Activated CD4-positive, alpha-beta T cell treated with anti-CD3 and anti-CD28 coated beads, Interleukin-2, amount 10 ng/mL, durations not matched to agents 24 days and 14 days (primary cell): ENCODE measurements around the gene STYXL1. TPM values are rescaled to one million over a fixed set of nuclear protein-coding genes. Genes with fewer than 3 reads are reported as not detected.
A peak's percentile ranks its signal among the peaks of the same experiment; 100 is the strongest.
"Not testable (repeated sequence)": the region's sequence is repeated elsewhere in the genome, so short reads cannot be mapped to it uniquely, and the experiment has no call there.

Experiments
- DNase-seq: peaks from one replicate; pipeline ENCODE4 v3.0.0; 2022
- H3K27ac Mint-ChIP-seq: one replicate; pipeline ENCODE4 v1.8.0; 2022; ENCODE audit warnings: mild to moderate bottlenecking, mixed read lengths
- H3K27me3 Mint-ChIP-seq: one replicate; pipeline ENCODE4 v1.8.0; 2022; ENCODE audit warnings: mixed read lengths
- H3K36me3 Mint-ChIP-seq: one replicate; pipeline ENCODE4 v1.8.0; 2022; ENCODE audit warnings: low read depth, mild to moderate bottlenecking, mixed read lengths
- H3K4me1 Mint-ChIP-seq: one replicate; pipeline ENCODE4 v1.8.0; 2021; ENCODE audit warnings: mixed read lengths
- H3K4me3 Mint-ChIP-seq: one replicate; pipeline ENCODE4 v1.8.0; 2022; ENCODE audit warnings: mild to moderate bottlenecking, moderate library complexity, mixed read lengths
- H3K9me3 Mint-ChIP-seq: one replicate; pipeline ENCODE4 v1.8.0; 2021; ENCODE audit warnings: mixed read lengths
- intact Hi-C: fragments of 100-400 bp; cut with micrococcal nuclease; formaldehyde crosslinking; loops from one replicate; pipeline ENCODE4 v1.15.1; 2023
- total RNA-seq: library from RNA; stranded (reverse); gene quantifications from 2 replicates; pipeline ENCODE4 v1.2.3, GENCODE V29; 2022

STYXL1 gene
- total RNA-seq, 1 donor from 2014 or later = 33.6 TPM

DNA sequence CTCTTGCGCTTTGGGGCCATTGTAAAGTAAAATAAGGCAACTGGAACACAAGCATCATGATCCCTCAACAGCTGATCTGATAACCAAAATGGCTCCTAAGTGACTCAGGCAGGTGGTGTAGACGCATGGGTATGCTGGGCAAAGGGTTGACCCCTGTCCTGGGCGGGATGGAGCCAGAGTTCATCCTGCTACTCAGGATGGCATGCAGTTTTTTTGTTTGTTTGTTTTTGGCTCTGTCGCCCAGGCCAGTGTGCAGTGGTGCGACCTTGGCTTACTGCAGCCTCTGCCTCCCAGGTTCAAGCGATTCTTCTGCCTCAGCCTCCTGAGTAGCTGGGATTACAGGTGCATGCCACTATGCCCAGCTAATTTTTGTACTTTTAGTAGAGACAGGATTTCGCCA, 10.9 kb upstream of the STYXL1 start:
- H3K4me3 Mint-ChIP-seq, H3K27me3 Mint-ChIP-seq, H3K27ac Mint-ChIP-seq, H3K9me3 Mint-ChIP-seq, H3K4me1 Mint-ChIP-seq, DNase-seq: not testable (repeated sequence)
- intact Hi-C loops = loop anchor here (10.0 kb wide), 1 partner anchor 296 kb away; the partner anchor contains the start of gene YWHAG
- H3K36me3 Mint-ChIP-seq = peaks cover 60% of the 10 kb centered on the region

DNA sequence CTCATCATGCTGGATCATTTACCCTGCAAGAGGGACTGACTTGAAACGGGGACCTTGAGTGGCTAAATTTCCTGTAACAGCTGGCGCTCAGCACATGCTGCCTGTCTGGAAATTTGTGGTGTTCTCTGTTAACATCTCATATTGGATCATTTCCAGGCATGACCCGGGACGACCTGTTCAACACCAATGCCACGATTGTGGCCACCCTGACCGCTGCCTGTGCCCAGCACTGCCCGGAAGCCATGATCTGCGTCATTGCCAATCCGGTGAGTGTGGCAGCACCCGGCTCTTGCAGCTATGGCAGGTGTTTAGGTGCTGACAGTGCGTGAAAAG, 10.0 kb upstream of the STYXL1 start:
- intact Hi-C loops = loop anchor here (10.0 kb wide), 1 partner anchor 297 kb away; the partner anchor contains the start of gene YWHAG
- Mint-ChIP-seq H3K4me3 (no peak overlapping the region), H3K4me1 (peaks cover 2% of the 10 kb centered on the region), H3K36me3 (peaks cover 53% of the 10 kb centered on the region), H3K27ac (no peak overlapping the region), H3K27me3 (no peaks in the 10 kb centered on the region), H3K9me3 (no peaks in the 10 kb centered on the region)
- no peak for DNase-seq

DNA sequence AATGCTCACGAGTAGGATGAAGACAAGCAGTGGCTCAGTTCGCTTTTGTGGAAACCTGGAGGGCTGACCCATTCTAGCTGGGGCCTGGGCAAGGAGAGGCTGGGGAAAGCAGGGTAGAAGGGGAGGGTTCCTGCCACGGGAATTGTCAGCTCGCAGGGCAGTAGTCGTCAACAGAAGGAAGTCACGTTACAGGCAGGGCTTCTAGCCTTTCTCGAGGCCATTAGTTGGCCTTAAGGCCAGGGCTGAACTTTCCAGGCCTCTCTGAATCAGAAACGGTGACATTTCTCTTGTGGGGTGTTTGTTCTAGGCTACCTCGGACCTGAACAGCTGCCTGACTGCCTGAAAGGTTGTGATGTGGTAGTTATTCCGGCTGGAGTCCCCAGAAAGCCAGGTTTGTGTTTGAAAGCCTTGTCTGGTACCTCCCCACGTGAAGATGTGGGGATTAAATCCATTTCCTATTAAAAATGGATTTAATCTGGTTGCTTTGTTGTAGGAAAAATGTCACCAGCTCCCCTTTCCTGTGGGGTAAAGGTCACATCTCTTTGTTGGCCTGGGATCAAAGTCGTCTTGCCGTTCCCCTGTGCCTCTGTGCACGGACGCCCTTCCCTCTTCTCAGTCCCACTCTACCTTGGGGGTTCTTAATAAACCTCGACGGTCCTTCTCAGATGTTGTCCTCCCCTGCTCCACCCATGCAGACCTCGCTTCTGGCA, 9.5 kb upstream of the STYXL1 start:
- Mint-ChIP-seq H3K4me1 (peaks cover 3% of the 10 kb centered on the region), H3K27ac (no peak overlapping the region), H3K9me3 (no peaks in the 10 kb centered on the region), H3K36me3 (peaks cover 51% of the 10 kb centered on the region), H3K27me3 (no peaks in the 10 kb centered on the region), H3K4me3 (no peak overlapping the region)
- intact Hi-C loops = loop anchor here (10.0 kb wide), 1 partner anchor 298 kb away; the partner anchor contains the start of gene YWHAG
- no peak for DNase-seq

DNA sequence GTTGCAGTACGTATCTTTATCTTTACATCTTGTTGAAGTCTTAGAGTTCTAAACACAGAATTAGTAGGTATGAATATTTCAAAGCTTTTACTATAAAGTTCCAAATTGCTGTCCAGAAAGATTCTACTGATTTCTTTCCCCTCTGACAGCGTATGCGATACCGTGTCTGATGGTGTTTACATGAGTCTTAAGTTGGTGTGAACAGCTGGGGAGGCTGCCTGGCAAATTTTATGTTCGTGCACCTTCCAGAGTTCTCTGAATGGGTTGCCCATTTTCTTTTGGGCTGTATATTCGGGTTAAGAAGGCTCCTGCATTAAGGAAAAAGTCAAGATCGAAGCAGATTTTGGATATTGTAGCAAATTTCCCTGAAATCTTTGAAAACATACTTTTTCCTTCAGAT, 8.4 kb upstream of the STYXL1 start:
- peaks cover 10% of the 10 kb centered on the region for H3K4me1 Mint-ChIP-seq
- no peak overlapping the region for H3K4me3 Mint-ChIP-seq
- H3K36me3 Mint-ChIP-seq = peaks cover 52% of the 10 kb centered on the region
- no peak for DNase-seq
- no peaks in the 10 kb centered on the region for H3K9me3 Mint-ChIP-seq
- no peaks in the 10 kb centered on the region for H3K27me3 Mint-ChIP-seq
- H3K27ac Mint-ChIP-seq = no peak overlapping the region
- intact Hi-C loops = loop anchor here (10.0 kb wide), 1 partner anchor 299 kb away; the partner anchor contains the start of gene YWHAG

DNA sequence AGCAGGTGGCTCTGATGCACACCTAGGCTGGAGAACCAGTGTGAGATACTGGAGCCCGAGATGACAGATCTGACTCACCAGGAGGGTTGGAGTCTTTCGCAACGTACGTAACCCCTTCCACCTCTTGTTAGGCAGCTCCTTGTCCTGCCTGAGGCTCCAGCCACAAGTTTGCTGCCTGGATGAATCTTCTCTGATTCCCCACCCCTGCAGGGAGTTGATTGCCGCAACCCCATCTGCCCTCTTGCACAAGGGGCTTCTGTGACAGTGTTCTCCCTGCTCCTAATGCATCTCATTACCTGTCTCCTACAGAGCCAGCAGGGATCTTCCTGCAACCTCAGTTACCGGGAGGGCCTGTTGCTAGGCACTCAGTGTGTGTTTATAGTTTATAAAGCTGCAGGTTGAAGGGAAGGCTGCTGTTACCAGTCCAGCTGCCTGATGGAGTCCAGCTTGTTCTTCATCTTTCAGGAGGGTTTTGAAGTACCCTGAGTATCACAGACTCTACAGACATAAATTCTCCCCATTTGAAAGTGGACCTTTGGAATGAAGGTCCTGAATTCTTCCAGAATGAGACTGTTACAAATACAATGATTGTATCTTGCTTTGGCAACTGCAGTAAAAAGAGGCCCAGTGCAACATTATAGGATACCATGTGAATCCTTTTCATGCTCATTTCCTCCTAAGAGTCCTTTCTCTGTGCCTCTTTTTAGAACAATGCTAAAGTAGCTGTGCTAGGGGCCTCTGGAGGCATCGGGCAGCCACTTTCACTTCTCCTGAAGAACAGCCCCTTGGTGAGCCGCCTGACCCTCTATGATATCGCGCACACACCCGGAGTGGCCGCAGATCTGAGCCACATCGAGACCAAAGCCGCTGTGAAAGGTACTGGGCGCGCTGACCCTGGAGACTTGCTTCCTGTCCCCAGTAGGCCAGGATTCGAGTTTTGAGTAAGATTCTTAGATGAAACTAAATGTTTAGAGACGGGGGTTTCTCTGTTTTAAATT, 6.6 kb upstream of the STYXL1 start:
- Mint-ChIP-seq H3K4me3 (no peak overlapping the region), H3K27ac (no peak overlapping the region), H3K36me3 (peaks cover 54% of the 10 kb centered on the region), H3K9me3 (no peaks in the 10 kb centered on the region), H3K27me3 (no peaks in the 10 kb centered on the region), H3K4me1 (peaks cover 20% of the 10 kb centered on the region)
- no peak for DNase-seq
- intact Hi-C loops = loop anchor here (10.0 kb wide), 1 partner anchor 300 kb away; the partner anchor contains the start of gene YWHAG

DNA sequence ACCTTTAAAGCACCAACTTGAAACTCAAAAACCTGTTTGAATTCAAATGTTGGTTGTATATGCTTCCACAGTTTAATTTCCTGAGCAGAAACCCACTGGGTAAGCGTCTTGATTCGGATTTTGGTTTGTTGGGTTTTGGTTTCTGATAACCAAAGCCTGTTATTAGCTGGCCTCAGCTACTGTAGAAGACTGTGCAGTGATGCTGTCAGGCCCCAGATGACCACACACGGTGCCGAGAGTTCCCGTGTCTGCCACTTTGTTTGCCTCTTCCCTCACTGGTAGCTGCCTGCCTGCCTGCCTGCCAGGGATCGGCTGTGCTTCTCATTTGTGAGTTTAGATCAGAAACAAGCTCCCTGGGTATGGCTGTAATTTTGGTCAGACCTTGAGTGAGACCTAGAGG, 5.7 kb upstream of the STYXL1 start:
- Mint-ChIP-seq H3K27ac (no peak overlapping the region), H3K4me1 (peaks cover 24% of the 10 kb centered on the region), H3K9me3 (no peaks in the 10 kb centered on the region), H3K27me3 (no peaks in the 10 kb centered on the region), H3K36me3 (peaks cover 55% of the 10 kb centered on the region), H3K4me3 (no peak overlapping the region)
- intact Hi-C loops = loop anchor here (10.0 kb wide), 1 partner anchor 301 kb away; the partner anchor contains the start of gene YWHAG
- DNase-seq = no peak

DNA sequence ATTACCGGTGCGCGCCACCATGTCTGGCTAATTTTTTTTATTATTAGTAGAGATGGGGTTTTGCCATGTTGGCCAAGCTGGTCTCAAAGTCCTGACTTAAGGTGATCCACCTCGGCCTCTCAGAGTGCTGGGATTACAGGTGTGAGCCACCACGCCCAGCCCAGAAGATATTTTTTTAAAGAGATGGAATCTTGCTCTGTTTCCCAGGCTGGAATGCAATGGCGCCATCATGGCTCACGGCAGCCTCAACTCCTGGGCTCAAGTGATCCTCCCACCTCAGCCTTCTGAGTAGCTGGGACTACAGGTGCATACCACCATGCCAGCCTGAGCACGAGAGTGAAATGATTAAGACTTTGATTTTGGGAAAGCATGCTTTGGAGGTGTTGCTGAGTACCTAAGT, 4.9 kb upstream of the STYXL1 start:
- peak overlapping the region; percentile 8 for H3K27ac Mint-ChIP-seq
- intact Hi-C loops = loop anchor here (10.0 kb wide), 1 partner anchor 302 kb away; the partner anchor contains the start of gene YWHAG
- H3K36me3 Mint-ChIP-seq = peaks cover 52% of the 10 kb centered on the region

DNA sequence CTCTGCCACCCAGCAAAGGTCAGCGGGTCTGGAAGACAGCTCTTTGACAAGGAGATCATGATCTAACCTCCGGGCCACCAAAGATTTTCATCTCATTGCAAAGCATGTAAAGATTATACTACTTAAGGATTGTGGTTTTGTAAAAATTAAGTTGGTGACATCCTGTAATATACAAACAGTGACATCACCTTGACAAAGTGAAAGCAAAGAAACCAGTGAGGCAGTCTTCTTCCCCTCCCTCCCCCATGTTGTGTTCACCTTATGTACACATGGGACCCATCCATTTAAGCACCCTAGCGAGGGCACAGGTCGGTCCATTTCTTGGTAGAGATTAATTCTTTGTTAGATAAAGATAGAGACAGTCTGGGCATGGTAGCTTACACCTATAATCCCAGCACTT, 4.0 kb upstream of the STYXL1 start:
- intact Hi-C loops = loop anchor here (10.0 kb wide), 1 partner anchor 303 kb away; the partner anchor contains the start of gene YWHAG
- Mint-ChIP-seq H3K4me3 (peak overlapping the region; percentile 48), H3K27me3 (no peaks in the 10 kb centered on the region), H3K36me3 (peaks cover 48% of the 10 kb centered on the region), H3K4me1 (peaks cover 24% of the 10 kb centered on the region), H3K27ac (peak overlapping the region; percentile 65), H3K9me3 (no peaks in the 10 kb centered on the region)
- peak; percentile 80 for DNase-seq

More for the DNA sequence above, 4.9 kb upstream of the STYXL1 start:
- not testable (repeated sequence) for H3K4me3 Mint-ChIP-seq, H3K9me3 Mint-ChIP-seq, DNase-seq, H3K27me3 Mint-ChIP-seq
- peaks cover 24% of the 10 kb centered on the region for H3K4me1 Mint-ChIP-seq

DNA sequence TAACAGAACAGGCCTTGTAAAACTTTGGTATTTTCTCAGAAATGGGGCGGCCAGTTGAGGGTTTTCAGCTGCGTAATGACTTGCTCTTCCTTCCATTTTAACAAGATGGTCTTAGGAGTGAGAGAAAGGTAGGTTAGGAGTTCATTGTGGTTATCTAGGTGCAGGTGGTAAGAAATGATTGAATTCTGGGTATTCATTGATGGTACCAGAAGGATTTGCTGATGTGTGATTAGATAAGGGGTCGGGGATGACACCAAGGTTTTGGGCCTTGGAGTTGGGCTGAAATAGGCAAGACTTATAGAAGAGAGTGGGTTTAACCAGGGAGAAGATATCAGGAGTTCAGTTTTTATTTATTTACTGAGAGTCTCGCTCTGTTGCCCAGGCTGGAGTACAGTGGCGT, 2.7 kb upstream of the STYXL1 start:
- peak overlapping the region; percentile 13 for H3K4me3 Mint-ChIP-seq
- H3K27ac Mint-ChIP-seq = peak overlapping the region; percentile 38
- H3K4me1 Mint-ChIP-seq = peaks cover 29% of the 10 kb centered on the region
- no peak for DNase-seq
- H3K27me3 Mint-ChIP-seq = no peaks in the 10 kb centered on the region
- H3K9me3 Mint-ChIP-seq = no peaks in the 10 kb centered on the region
- peaks cover 48% of the 10 kb centered on the region for H3K36me3 Mint-ChIP-seq
- intact Hi-C loops = loop anchor here (10.0 kb wide), 1 partner anchor 304 kb away; the partner anchor contains the start of gene YWHAG

DNA sequence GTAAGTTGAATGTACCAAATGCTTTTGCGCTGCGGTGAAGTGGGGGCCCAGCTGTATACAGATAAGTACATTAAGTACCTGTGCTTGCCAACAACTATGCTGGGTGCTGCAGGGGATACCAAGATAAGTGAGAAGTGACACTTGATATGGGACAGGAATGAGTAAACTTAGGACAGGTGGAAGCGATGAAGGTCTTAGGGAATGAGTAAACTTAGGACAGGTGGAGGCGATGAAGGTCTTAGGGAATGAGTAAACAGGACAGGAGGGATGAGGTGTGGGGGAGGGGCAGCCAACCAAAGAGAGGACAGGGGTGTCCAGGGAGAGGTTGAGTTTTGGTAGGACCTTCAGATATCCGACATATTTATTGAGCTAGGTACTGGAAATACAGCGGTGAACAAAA, 1.5 kb upstream of the STYXL1 start:
- no peak for DNase-seq
- Mint-ChIP-seq H3K9me3 (no peaks in the 10 kb centered on the region), H3K27ac (peak overlapping the region; percentile 54)

DNA sequence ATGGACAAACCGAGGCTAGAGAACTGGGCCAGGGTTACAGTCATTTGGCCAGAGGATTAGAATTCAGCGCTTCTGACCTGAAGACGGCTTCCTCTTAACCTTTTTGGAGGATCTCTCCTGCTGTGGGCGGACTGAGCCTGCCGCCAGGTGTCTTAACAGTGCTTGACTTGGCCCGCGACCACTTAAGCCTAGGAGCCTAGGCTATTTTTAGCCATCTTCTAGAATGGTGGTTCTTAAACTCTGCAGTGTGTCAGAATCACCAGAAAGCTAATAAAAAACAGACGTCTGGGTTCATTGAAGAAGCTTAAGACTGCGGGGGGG, 828 bp upstream of the STYXL1 start:
- Mint-ChIP-seq H3K4me3 (peak overlapping the region; percentile 97), H3K27me3 (no peaks in the 10 kb centered on the region), H3K36me3 (peaks cover 44% of the 10 kb centered on the region), H3K9me3 (no peaks in the 10 kb centered on the region), H3K27ac (peak overlapping the region; percentile 96), H3K4me1 (peaks cover 38% of the 10 kb centered on the region)
- intact Hi-C loops = loop anchor here (2.0 to 5.0 kb wide), 3 partner anchors 54 to 269 kb away; partner anchors contain the start of gene TMEM120A
- peak; percentile 75 for DNase-seq

More for the DNA sequence above, 1.5 kb upstream of the STYXL1 start:
- peaks cover 37% of the 10 kb centered on the region for H3K4me1 Mint-ChIP-seq
- peak overlapping the region; percentile 97 for H3K4me3 Mint-ChIP-seq
- no peaks in the 10 kb centered on the region for H3K27me3 Mint-ChIP-seq
- intact Hi-C loops = loop anchor here (2.0 to 5.0 kb wide), 3 partner anchors 54 to 268 kb away; partner anchors contain the start of gene TMEM120A
- peaks cover 49% of the 10 kb centered on the region for H3K36me3 Mint-ChIP-seq

DNA sequence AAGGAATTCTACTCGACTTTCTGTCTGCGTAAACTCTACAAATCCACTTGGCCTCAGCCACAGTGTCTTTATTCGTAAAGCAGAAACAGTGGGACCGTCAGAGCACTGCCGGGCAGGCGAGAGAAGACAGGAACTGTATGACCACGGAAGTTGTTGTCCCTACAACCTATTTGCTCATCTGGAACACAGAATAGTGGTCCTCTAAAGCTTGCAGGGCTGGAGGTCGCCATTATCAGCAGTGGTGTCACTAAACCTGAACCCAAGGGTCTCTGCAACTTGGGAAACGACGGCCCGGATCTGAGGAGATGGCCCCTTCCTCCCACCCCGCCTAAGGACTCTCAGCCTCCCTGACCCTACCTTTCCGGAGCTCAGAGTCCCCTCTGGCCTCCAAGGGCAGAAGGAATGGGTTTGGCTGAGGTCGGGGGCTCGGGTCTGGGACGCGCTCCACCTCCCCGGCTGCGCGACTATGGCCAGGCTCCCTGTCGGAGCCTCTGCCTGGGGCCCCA, 442 bp downstream of the STYXL1 start:
- peak; percentile 72 for DNase-seq
- H3K36me3 Mint-ChIP-seq = peaks cover 40% of the 10 kb centered on the region
- peaks cover 36% of the 10 kb centered on the region for H3K4me1 Mint-ChIP-seq
- H3K27me3 Mint-ChIP-seq = no peaks in the 10 kb centered on the region
- peak overlapping the region; percentile 97 for H3K4me3 Mint-ChIP-seq
- no peaks in the 10 kb centered on the region for H3K9me3 Mint-ChIP-seq
- H3K27ac Mint-ChIP-seq = peak overlapping the region; percentile 96
- intact Hi-C loops = loop anchor here (2.0 to 5.0 kb wide), 3 partner anchors 39 to 270 kb away; no protein-coding TSS in a partner anchor

DNA sequence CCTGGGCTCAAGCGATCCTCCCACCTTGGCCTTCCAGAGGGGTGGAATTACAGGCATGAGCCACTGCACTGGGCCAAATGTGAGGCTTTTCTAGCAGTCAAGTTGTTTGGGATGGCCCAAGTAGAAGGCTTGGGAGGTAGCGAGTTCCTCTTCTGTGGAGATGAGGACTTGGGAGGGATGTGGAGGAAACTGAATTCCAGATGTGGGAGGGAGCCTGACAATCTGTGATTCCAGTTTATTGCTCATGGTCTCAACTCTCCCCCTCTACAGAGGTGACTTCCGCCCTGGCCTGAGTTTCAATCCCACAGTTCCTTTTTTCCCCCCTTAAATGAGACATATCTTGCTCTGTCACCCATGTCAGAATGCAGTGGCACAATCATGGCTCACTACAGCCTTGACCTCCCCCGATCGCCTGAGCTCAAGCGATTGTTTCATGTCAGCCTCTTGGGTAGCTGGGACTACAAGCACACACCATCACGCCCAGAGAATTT, 3.4 kb downstream of the STYXL1 start:
- no peak overlapping the region for H3K4me3 Mint-ChIP-seq
- intact Hi-C loops = no loop called here

More for the DNA sequence above, 3.4 kb downstream of the STYXL1 start:
- Mint-ChIP-seq H3K27me3 (no peaks in the 10 kb centered on the region), H3K9me3 (no peaks in the 10 kb centered on the region), H3K4me1 (peaks cover 19% of the 10 kb centered on the region), H3K36me3 (peaks cover 20% of the 10 kb centered on the region), H3K27ac (no peak overlapping the region)
- no peak for DNase-seq
